Ovary (tissue), 9 donors: ENCODE data around the gene CENPU. TPM values are rescaled to one million over a fixed set of nuclear protein-coding genes. Genes with fewer than 3 reads are reported as not detected.
"Not testable (repeated sequence)": the region's sequence is repeated elsewhere in the genome, so short reads cannot be mapped to it uniquely, and the experiment has no call there.

Experiments used
- DNase-seq, 5 donors: peaks; one replicate each; pipeline ENCODE4 v3.0.0-alpha.2; 2019 to 2020
- H3K27ac ChIP-seq, 2 donors: fragments of 200-600 bp; one replicate each; pipeline versions ENCODE4 v1.5.1 to v1.8.0; 2019 to 2022
- H3K27me3 ChIP-seq: fragments of 200-600 bp; one replicate; pipeline ENCODE4 v1.8.0; 2022
- H3K36me3 ChIP-seq: fragments of 200-600 bp; sonication (generic); one replicate; pipeline ENCODE4 v1.5.1; 2019
- H3K4me1 ChIP-seq: one replicate; pipeline ENCODE4 v1.8.1; 2013; ENCODE audit warnings: mild to moderate bottlenecking, moderate library complexity; ENCODE audit not compliant: insufficient read depth
- H3K4me3 ChIP-seq: fragments of 200-600 bp; sonication (generic); one replicate; pipeline ENCODE4 v1.5.1; 2017
- H3K9me3 ChIP-seq, 2 donors: fragments of 200-600 bp in 1 of 2; sonication (generic) in 1 of 2; one replicate each; pipeline versions ENCODE4 v1.5.1 to v1.8.1; 2013 to 2019; ENCODE audit warnings: mild to moderate bottlenecking in 1 of 2, moderate library complexity in 1 of 2
- EP300 ChIP-seq: sonication (generic); formaldehyde crosslinking; IDR thresholded peaks from one replicate; pipeline ENCODE4 v1.6.1; 2017; ENCODE audit warnings: antibody characterized with exemption
- POLR2A ChIP-seq: fragments of 450-650 bp; IDR thresholded peaks from one replicate; pipeline ENCODE4 v1.6.1; 2017; ENCODE audit warnings: antibody characterized with exemption, mild to moderate bottlenecking, moderate library complexity
- WGBS, 3 donors: extraction: QIAGEN DNeasy Blood & Tissue Kit in 1 of 3; methylation state at CpG; one replicate each; pipeline versions ENCODE4 v1.1.5 to v1.1.7; 2013 to 2017; 5-methylcytosine and 5-hydroxymethylcytosine counted together
- intact Hi-C, 4 donors: fragments of 100-400 bp; cut with DNase I; formaldehyde crosslinking; loops; one replicate each; pipeline versions ENCODE4 v1.11.0 to v1.15.1; 2022 to 2023
- polyA plus RNA-seq, 2 donors: library from polyadenylated mRNA; stranded (reverse); fragments of 200-250 nt in 1 of 2; fragments of 350-450 nt in 1 of 2; fragmentation: Illumina TruSeq in 1 of 2; extraction: RNeasy Lipid Tissue Mini Kit (QIAGEN cat#74804) in 1 of 2; gene quantifications; one replicate each; pipeline ENCODE4 v1.2.3, GENCODE V29; 2013 to 2014
- total RNA-seq, 7 donors: library from RNA; depleted of rRNA in 2 of 7; stranded (reverse); fragments of >200 nt in 2 of 7; fragmentation: NEBNext Ultra II Directional in 3 of 7; extraction: Animal tissue kit (Norgen Biotek cat#: 25700) in 3 of 7; gene quantifications; one replicate each; pipeline versions ENCODE4 v1.1.0 to v1.2.4, GENCODE V29; 2016 to 2023
- TF ChIP-seq, protein P1 (sequence below), 3 donors: fragments of 450-650 bp in 2 of 3; fragments of 200-600 bp in 1 of 3; IDR thresholded peaks; one replicate each; pipeline versions ENCODE4 v1.5.1 to v1.8.0; 2016 to 2022; ENCODE audit warnings: antibody characterized with exemption in 3 of 3, mild to moderate bottlenecking in 1 of 3
- donor health status: DM: no; HTN: no; CAD: no; lungs with moderate emphysema.
- donor health status: DM: no; HTN: no; CAD: no.
- donor health status: Bipolar disorder and iron deficiency.
- donor health status: DM: yes; HTN: yes; CAD: no.
- donor health status: DM: no; HTN: no; CAD: no.
- donor health status: DM: yes; HTN: yes; CAD: no.

Gene CENPU
- total and polyA plus RNA-seq, 9 donors = 0.34 to 3.4 (median 0.94) TPM

DNA sequence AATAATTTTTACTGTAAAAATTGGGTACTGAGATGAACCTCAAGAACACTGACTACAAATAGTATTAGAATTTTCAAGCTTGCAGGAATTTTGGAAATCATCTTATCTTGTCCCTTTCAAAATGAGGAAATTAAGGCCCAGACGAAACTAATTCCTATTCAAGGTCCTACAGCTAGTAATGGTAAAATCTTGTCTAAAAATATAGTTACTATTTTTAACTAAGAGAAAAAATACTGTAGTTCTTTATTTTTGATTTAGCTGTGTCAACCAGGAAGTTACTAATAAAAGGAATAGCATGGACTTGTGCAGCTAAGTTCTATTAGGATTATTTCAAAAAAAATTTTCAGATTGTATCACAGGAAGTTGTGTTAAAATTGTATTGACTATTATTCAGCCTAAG lies 71.7 kb downstream of the CENPU start:
- Histone ChIP-seq H3K36me3 (no peaks in the 10 kb centered on the region), H3K9me3 (no peaks in the 10 kb centered on the region), H3K4me1 (no peaks in the 10 kb centered on the region), H3K4me3 (no peak overlapping the region), H3K27ac (no peak overlapping the region), H3K27me3 (no peaks in the 10 kb centered on the region)
- WGBS, 3 donors = 69 to 77% (median 70%) methylated on average over 1 of the region's 1 CpG
- TF ChIP-seq POLR2A (no peak), EP300 (no peak)
- TF ChIP-seq, protein P1, sequence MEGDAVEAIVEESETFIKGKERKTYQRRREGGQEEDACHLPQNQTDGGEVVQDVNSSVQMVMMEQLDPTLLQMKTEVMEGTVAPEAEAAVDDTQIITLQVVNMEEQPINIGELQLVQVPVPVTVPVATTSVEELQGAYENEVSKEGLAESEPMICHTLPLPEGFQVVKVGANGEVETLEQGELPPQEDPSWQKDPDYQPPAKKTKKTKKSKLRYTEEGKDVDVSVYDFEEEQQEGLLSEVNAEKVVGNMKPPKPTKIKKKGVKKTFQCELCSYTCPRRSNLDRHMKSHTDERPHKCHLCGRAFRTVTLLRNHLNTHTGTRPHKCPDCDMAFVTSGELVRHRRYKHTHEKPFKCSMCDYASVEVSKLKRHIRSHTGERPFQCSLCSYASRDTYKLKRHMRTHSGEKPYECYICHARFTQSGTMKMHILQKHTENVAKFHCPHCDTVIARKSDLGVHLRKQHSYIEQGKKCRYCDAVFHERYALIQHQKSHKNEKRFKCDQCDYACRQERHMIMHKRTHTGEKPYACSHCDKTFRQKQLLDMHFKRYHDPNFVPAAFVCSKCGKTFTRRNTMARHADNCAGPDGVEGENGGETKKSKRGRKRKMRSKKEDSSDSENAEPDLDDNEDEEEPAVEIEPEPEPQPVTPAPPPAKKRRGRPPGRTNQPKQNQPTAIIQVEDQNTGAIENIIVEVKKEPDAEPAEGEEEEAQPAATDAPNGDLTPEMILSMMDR (IDR thresholded peaks at IDR 0.05) = no peak
- DNase-seq = no peak
- intact Hi-C loops = no loop called here

DNA sequence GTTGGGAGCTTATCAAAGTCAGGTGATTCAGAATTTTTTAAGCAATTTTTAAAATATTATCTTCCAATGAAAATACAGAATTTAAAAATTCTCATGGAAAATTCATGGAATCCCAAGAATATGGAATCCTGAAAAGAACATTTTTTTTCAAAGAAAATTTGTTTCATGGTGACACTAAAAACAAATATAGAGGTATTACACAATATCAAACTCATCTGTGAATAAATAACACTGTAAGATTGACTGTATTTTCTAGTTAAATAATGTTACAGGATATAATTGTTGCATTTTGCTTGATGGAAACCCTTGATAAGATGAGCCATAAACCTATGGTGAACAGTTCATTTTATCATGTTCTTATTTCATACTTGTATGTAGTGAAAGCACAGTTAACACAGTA lies 72.9 kb downstream of the CENPU start:
- DNase-seq = no peak
- Histone ChIP-seq H3K4me3 (no peak overlapping the region), H3K36me3 (no peaks in the 10 kb centered on the region), H3K9me3 (no peaks in the 10 kb centered on the region), H3K4me1 (no peaks in the 10 kb centered on the region), H3K27me3 (no peaks in the 10 kb centered on the region), H3K27ac (no peak overlapping the region)
- intact Hi-C loops = no loop called here
- TF ChIP-seq, protein P1 (IDR thresholded peaks at IDR 0.05) = no peak
- TF ChIP-seq EP300 = no peak
- TF ChIP-seq POLR2A = no peak

DNA sequence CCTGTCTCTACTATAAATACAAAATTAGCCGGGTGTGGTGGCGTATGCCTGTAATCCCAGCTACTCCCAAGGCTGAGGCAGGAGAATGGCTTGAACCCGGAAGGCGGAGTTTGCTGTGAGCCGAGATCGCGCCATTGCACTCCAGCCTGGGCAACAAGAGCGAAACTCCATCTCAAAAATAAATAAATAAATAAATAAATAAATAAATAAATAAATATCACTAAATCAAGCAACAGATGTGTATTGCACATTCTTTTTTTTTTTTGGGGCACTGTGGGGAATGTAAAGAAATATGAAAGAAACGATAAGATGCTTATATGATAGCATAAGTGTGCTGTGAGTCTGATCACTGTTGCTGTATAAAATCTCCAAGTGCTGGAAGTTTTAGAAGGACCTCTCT lies 76.1 kb downstream of the CENPU start:
- WGBS, 3 donors = 96 to 98% (median 97%) methylated on average over 9 of the region's 9 CpGs
- H3K27me3 ChIP-seq, H3K36me3 ChIP-seq, H3K4me3 ChIP-seq, intact Hi-C loops, H3K4me1 ChIP-seq, DNase-seq, H3K9me3 ChIP-seq, H3K27ac ChIP-seq: not testable (repeated sequence)

DNA sequence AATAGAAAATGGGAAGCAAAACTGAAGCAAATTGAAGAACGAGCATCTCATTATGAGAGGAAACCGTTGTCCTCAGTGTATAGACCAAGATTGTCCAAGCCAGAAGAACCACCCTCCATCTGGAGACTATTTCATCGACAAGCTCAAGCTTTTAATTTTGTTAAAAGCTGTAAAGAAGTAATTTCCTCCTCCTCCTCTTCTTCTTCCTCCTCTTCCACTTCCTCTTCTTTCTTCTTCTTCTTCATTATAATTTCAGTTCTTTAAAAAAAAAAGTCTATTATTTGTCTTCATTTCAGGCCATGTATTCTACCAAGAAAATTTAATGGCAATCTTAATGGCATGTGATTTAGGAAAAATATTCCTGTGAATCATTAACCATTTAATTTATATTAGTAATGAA lies 76.8 kb downstream of the CENPU start:
- 92 to 96% (median 94%) methylated on average over 3 of the region's 3 CpGs for WGBS, 3 donors
- no peak for DNase-seq
- no peaks in the 10 kb centered on the region for H3K36me3 ChIP-seq
- no peaks in the 10 kb centered on the region for H3K27me3 ChIP-seq
- H3K9me3 ChIP-seq = no peaks in the 10 kb centered on the region
- no peaks in the 10 kb centered on the region for H3K4me1 ChIP-seq
- no peak overlapping the region for H3K4me3 ChIP-seq
- TF ChIP-seq, protein P1 (IDR thresholded peaks at IDR 0.05) = no peak
- TF ChIP-seq EP300 (no peak), POLR2A (no peak)
- no peak overlapping the region for H3K27ac ChIP-seq
- intact Hi-C loops = no loop called here

DNA sequence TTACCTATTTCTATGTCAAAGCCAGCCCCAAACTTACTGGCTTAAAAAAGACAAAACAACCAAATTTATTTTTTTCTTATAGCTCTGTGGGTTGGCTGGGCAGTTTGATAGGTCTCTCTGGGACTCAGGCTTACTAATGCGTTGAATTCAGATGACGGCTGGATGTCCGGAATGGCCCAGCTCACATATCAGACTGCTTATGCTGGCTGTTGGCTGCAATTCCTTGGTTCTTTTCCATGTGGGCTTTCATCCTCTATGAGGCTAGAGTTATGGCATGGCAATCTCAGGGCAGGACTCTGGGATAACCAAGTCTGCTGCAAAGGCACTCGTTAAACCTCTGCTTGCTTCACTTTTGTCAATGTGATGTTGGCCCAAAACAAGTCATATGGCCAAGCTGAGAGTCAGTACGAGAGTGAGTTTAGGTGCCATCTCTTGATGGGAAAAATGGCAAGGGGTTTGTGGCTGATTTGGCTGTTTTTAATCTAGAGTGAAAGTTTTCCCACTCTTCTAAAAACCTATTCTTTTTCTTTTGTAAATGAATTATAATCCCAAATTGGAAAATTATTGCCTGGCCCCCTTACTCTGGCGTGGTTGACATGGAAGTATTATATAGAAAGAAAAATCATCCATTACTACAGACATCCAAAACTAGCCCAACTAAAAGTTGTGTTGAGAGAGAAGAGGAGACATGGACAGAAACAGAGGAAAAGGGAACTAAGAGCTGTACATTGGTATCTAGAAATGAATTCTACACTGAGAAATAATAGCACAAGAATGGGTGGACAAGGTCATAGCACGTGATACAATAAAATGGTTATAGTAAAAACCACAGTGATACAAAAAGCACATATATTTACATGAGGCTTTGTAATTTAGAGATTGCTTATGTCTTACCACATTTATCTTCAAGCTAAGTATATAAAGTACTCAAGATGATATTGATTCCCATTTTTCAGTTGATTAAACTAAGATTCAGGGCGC lies 77.7 kb downstream of the CENPU start:
- Histone ChIP-seq H3K9me3 (no peaks in the 10 kb centered on the region), H3K27me3 (no peaks in the 10 kb centered on the region), H3K4me3 (no peak overlapping the region), H3K36me3 (no peaks in the 10 kb centered on the region), H3K27ac (no peak overlapping the region), H3K4me1 (no peaks in the 10 kb centered on the region)
- DNase-seq = no peak
- intact Hi-C loops = no loop called here
- 95 to 97% (median 97%) methylated on average over 8 of the region's 8 CpGs for WGBS, 3 donors
- TF ChIP-seq EP300 = no peak
- TF ChIP-seq, protein P1 (IDR thresholded peaks at IDR 0.05) = no peak
- TF ChIP-seq POLR2A = no peak
